Fibroblast of skin of right quadriceps (primary cell): ENCODE measurements around the gene SAMD8.
"Not testable (repeated sequence)": the region's sequence is repeated elsewhere in the genome, so short reads cannot be mapped to it uniquely, and the experiment has no call there.

ENCODE experiments used
- DNase-seq: peaks from one replicate; pipeline ENCODE4 v3.0.0-alpha.2; 2013

Gene SAMD8

DNA sequence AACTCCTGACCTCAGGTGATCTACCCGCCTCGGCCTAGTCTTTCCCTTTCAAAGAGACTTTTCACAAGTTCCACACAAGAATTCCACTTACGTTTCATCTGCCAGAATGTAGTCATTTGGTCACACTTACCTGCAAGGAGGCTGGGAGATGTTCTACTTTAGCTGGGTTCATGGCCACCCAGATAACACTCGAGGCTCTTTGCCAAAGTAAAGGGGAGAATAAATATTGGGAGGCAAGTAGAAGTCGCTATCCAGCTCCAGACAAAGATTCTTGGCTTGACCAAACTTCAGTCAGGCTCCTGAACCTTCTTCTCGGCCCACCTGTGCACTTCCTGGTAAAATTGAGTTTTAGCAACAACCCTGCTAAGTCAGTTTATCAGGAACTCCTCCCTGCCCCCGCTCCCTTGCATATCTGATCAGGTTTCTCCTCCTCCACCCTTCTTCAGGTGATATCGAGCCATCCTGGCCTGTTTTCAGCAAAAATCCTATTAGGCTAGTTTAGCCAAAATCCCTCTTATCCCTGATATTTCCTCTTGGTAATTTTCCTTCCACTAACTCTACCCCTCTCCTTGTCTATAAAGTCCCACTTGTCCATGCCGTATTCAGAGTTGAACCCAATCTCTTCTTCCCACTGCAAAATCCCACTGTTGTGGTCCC is 25.1 kb upstream of the SAMD8 start:
- DNase-seq = no peak

DNA sequence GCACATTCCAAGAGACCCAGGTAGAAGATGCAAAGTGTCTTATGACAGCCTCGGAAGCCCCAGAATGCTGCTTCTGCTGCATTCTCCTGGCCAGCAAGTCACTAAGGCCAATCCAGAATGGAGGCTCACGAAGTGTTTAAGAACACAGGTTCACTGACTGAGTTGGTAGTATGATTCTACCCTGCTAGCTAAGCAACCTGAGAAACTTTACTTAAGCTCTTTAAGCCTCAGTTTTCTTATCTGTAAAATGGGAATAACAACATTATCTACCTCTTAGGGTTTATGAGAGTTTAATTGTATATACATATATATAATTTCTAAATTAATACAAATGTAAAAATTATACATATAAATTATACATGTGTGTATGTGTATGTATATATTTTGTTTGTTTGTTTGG is 22.8 kb upstream of the SAMD8 start:
- DNase-seq = no peak

DNA sequence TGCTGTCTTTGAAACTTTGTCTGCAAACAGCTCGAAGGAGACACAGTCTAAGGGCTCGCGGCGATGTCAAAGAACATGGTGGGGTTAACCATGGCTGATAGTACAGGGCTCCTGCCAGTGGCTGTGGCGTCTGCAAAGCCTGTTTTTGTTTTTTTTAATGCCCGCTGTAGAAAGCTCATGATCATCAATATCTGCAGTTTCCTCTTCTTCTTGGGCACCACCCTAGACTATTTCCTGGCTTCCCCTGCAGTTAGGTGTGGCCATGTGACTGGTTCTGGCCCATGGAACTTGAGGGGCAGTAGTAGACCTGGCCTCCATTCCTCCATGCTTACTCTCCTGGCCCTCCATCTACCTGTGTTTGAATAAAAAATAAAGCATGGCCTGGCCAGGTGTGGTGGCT is 21.8 kb upstream of the SAMD8 start:
- no peak for DNase-seq

DNA sequence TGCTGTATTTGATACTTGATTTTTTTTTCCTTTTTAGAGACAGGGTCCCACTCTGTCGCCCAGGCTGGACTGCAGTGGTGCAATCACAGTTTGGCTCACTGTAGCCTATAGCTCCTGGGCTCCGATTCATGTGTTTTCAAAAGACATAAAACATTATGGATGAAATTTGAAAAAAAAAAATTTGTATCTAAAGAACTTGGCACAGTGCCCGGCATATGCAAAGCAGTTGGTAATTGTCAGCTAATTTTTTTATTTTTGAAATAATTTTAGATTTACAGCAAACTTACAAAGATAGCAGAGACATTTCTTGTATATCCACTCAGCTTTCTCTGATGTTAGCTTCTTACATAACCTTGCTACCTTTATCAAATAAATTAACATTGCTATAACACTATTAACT is 20.3 kb upstream of the SAMD8 start:
- no peak for DNase-seq

DNA sequence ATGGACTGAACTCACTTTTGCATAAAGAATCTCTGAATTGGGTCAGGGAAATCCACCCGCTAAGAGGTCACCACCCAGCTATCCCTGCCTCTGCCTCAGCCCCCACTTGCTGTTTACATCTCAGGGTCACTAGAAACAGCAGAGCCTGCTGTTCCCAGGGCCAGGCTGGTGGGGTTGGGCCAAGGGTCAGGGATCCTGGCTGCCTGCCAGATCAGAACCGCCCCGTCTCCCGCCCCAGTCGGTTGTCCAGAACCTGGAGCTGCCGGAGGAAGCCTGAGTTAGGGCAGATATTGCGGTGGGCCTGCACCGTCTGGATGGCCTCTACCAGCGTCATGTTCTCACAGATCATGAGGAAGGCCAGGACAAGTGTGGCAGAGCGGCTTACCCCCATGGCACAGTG is 17.0 kb upstream of the SAMD8 start:
- no peak for DNase-seq

DNA sequence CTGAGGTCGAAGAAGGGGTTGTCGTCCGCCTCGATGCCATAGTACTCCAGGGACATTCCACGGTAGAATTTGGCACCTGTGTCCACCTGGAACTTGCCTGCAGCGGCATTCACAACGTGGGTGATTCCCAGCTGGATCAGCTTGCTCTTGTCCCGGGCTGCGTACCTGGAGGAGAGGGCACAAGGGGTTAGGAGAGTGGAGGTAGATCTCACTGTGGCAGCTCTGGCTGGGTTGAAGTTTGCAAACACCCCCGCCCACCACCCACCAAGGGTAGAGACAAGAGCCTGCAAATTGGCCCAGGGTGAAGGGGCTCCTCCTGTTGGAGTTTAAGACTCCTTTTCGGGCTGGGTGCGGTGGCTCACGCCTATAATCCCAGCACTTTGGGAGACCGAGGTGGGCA is 15.8 kb upstream of the SAMD8 start:
- DNase-seq = no peak

DNA sequence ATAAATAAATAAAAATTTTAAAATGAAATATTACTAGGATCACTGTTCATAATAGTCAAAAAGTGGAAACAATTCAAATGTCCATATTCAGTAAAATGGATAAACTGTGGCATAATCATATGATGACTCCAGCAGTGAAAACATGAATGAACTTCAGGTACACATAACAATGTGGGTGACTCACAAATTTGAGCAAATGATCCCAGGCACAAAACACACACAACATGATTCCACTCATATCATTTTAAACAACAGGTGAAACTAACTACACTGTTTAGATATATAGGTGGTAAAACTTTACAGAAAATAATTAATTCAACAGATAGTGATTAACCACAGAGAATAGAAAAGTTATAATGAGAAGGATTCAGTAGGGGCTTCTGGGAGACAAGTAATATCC is 14.7 kb upstream of the SAMD8 start:
- DNase-seq = no peak

DNA sequence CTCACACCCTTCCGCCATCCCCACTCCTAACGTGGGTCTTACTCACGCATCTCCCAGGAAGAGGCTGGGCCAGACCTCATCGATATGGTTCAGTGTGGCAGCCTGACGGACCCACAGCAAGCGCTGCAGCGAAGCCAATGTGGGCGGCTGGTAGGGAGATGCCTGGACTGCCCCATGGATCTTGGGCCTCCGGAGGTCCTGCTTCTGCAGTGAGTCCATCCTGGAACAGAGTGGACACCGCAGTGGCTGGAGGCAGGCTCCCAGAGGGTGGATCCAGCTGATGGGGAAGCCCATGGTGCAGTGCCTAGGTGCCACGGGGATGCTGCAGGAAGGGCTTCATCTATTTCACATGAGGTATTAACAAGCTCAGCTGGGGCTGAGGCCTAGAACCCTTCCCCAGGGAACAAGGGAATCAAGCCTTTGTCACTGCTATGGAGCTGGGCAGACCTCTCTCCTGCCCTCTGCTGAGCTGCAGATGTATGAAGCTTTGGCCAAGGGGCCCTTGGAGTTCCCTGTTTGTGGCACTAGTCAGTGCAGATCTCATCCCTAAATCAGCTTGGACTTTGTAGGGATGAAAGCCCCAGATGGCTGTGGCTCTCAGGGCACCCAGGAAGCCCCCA is 13.7 kb upstream of the SAMD8 start:
- peak; percentile 22 for DNase-seq

DNA sequence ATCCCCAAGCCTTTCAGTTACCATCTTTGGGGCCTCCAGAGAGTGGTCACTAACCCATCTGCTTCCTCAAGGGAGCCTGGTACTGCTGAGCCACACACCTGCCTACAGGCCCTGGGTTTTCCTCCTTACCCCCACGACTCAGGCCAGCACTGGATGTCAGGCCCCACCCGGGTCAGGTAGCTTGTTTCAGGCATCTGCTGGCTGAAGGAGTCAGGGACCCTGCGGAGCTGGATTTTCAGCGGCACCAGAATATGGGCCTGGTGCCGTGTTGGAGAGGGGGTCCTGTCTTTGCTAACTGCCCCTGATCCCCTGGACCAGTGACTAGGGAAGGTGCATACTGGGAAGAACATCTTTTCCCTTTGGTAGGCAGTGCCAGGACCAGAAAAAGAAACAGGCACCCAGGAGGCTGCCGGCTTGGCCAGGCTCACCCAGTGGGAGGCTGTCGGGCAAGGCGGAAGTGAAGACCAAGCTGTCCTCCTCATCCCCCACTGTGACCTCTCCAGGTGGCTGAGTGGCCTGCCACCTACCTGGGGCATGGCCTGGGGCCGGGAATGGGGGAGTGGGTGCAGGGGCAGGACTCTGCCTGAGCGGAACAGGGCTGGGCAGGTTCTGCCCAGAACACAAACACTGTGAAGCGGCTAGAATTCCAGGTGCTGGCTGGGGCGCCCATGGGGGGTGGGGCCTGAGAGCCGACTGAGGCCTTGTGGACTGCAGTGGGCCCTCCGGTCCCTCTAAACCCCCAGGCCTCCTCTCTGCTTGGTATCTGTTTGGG is 12.4 kb upstream of the SAMD8 start:
- DNase-seq = no peak

DNA sequence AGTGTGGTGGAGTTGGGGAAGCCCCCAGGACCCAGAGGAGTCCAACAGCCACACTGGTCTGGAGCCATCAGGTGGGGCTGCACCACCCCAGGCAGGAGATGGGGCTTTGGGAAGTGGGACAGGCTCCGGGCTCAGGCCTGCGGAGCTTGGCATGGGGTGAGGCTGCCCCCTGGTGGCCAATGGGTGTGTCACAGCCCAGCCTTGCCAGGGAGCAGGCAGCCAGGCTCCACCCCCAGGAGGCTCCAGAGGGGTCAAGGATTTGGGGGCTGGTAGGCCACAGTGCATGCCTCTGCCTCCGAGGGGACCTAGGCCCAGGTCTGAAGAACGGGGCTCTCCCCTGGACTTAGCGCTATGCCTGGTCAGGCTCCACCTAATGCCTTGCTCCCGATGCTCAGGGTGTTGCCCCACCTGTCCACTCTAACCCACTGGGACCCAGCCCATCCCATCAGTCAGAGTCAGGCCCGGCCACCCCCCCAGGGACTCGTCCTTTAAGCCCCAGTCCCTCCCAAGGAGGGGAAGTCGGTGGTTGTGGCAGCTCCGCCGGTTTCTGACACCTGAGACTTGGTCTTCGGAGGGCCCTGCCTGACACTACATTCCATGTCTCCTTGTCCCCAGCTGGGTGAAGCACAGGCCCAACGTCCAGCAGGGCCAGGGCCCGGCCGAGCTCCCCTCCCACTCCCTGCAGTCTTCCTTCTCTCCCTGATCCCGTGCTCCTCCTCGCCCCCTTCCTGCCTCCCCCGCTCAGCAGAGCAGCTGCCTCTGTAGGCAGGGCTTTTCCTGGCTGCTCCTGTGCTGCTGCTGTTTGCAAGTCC is 11.3 kb upstream of the SAMD8 start:
- peak; percentile 57 for DNase-seq

DNA sequence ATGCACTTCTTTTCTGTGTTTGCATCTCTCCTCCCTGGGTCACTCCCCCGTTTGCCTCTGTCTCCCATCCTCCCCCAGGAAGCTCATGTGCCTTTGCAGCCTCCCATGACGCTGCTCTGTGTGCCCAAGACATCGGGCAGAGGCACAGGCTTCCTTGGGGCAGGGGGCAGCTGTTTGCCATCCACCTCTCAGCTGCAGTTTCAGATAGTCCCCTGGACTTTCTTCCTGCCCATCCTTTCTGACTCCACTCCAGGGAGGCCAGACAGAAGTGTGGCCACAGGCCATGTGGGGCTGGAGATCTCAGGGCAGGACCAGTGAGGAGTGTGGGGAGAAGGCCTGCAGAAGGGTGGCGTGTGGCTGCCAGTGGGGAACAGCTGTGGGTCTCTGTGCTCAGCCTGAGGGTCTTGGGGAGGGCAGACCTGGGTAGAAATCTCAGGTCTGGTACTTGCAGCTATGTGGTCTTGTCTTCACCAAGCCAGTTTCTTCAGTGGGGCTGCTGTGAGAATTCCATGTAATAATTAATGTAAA is 10.6 kb upstream of the SAMD8 start:
- DNase-seq = no peak

DNA sequence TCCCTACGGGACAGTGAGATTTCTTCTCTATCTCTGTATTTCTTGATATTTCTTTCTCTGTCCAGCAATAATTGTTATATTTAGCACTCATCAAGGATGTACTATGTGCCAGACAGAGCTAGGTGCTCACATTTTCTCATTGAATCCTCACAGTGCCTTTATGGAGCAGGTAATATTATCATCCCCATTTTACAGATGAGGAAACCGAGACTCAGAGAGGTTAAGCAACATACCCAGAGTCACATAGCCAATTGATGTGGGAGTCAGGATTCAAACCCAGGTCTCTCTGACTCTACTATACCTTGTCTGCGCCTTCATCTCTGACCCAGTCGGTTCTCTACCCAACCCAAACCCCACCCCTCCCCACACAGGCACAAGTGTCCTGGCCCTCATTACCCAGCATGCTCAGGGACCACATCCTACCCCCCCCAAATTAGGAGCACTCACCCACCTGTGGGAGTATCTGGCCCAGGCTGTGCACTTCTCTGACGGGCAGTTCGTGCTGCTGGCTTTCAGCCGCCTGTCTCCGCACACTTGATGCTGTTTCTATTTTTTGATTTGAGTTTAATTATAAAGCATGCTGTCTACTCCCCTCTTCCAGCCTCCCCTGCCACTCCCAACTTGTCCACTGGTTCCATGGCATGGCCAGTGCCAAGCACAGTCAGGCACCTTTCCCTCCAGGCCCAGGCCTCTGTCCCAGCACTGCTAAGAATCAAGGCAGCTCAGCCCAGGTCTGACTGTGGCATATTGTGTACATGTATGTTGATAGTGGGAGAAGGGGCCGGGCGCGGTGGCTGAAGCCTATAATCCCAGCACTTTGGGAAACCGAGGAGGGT is 9.8 kb upstream of the SAMD8 start:
- DNase-seq = no peak

DNA sequence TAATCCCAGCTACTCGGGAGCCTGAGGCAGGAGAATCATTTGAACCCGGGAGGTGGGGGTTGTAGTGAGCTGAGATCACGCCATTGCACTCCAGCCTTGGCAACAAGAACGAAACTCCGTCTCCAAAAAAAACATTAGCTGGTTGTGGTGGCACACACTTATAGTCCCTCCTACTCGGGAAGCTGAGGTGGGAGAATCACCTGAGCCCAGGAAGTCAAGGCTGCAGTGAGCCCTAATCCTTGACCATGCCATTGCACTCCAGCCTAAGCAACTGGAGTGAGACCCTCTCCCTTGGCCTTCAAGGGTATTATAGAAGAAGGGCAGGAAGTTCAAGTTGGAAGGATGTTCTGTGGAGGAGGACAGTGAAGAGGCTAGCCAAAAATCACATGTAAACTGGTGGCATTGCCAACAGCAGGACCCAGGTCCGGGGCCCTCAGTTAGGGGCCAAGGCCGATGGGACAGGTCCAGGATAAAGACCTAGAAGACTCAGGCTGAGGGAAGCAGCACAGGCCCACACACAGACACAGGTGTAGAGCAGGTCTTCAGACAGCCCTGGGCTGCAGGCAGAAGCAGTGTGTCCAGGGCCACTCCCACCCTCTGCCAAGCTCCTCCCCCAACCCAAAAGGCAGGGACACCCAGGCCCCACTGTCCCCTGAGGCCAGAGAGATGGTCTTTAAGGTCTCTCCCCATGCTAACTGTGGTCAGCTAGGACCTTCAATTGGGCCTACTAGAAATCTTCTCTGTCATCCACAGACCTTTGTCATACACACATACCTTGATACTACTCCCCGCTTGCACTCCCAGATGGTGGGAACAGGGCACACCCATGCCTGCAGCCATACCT is 8.4 kb upstream of the SAMD8 start:
- DNase-seq = no peak

DNA sequence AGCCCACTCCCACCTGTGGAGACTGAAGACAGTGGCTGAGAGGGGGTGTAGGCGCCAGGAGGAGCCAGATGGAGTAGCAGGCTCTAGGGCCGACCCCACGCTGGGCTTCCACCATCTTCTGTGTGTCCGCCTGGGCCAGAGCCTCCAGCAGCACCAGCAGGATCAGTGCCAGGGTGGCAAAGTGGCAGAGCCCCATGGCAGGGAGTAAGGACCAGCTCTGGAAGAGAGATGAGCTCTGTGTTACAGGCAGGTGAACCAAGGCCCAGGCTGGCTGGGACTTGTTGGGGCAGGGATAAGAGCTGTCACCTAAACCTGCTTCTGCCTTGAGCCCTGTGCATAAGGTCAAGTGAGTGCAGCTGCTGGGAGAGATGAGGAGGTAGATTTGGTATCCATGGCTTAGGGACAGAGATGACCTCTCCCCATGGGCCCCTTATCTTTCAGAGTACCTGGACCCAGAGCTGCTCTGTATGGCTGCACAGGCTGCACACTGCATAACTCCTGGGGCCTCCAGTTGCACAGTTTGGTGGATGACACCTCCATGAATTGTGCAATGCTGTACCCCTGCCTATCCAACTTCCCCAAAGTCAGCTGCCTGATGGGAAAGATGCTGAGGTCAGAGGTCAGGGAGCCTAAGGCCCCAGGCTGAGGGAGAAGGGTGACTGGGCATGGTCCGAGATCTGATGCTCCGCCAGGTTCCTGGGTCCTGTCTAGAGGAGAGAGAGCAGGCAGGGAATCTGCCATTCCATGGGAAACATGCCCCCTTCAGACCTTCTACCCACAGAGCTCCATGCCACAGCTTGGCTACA is 7.4 kb upstream of the SAMD8 start:
- no peak for DNase-seq

DNA sequence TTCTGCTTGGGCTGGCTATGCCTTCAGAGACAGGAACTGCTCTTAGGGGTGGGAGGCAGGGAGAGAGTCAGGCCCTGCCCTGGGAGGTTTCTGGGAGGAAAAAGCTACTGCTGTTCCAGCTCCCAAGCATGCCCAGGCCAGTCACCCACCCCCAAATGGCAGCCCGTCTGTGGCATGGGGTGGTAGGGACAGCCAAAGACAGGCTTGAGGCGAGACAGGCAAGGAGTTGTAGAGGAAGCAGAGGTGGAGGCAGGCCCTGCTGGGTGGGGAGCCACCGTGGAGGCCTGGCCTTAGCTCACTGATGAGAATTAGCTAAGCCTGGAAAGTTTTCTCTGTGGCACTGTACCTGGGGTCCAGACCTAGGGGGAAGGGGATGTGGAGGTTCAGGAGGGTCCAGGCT is 6.6 kb upstream of the SAMD8 start:
- no peak for DNase-seq

DNA sequence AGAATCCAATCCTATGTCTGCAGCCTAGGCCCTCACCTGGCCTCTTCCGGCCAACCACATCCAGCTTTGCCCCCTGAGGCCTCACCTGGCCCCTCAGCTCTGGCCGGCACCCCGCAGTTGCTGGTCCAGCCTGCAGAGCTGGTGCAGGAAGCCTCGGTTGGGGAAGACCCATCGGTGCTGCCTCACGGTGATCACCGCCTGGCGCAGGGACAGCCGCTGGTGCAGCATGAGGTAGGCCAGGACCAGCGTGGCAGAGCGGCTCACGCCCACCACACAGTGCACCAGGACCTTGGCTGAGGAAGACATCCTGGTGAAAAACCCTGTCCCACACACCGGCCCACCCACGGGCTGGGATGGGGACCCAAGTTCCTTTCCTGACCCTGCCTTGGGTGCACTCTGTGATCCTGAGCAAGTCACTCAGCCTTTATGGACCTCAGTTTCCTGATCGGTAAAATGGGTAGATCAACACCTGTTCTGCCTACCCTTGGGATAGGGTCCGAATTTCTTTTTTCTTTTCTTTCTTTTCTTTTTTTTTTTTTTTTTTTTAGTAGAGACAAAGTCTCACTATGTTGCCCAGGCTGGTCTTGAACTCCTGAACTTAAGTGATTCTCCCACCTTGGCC is 5.8 kb upstream of the SAMD8 start:
- DNase-seq = no peak

DNA sequence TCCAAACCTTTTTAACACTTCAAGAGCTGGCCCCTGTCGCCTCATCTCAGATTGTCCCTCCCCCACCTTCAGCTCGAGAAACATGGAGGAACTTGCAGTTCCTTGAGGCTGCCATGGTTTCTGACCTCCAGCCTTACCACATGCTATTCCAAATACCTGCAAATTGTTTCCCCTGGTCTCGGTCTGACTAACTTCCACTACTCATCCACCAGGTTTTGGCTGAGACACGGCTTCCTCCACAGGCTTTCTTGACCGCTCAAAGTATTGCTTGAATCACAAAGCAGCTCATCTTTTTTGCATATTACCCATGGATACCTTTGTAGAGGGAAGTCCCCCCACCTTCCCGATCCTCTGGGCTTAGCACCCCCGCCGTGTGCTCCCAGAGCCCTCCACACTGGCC is 5.2 kb upstream of the SAMD8 start:
- DNase-seq = no peak

DNA sequence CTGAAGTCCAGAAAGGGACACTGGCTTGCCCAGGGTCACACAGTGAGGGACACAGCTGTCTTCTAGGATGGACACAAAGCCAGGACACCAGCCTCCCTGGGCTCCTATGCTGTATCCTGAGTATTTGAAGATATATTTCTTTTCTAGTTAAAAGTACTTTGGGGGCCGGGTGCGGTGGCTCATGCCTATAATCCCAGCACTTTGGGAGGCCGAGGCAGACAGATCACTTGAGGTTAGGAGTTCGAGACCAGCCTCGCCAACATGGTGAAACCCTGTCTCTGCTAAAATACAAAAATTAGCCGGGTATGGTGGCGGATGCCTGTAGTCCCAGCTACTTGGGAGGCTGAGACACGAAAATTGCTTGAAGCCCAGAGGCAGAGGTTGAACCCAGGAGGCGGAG is 4.6 kb upstream of the SAMD8 start:
- DNase-seq = not testable (repeated sequence)

DNA sequence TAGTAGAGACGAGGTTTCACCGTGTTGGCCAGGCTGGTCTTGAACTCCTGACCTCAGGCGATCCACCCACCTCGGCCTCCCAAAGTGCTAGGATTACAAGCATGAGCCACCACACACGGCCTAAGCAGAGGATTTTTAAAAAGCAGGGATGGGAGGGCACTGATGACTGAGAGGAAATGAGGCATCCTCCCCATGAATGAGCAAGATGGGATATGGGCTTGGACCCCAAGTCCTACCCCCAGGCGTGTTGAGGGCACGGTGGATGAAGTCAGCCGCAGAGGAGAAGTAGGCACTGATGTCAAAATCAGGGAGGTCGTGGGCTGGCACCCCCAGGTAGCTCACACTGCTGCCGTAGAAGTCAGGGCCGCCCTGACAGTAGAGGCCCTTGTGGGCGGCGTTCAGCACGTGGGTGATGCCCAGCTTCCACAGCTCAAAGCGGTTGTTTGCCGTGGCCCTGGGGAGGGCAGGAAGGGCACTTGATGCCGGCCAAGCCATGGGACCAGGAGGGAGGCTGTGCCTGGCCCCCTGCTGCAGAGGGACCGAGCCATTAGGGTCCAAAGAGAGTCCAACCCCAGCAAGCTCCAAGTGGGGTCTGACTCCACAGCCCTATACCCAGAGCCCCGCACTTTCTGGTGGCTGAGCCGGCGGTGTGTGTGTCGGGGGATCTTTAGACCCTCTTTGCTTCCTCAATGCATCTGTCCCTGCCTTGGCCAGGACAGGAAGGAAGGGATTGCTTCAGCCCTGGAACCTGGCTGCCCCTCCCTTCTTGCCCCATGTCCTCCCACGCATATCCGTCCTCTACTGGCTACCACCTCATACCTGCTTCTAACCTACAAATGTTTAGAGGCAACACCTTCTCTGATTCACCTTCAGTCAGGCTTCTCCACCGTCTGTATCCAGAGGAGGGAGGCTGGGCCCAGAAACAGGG is 3.4 kb upstream of the SAMD8 start:
- no peak for DNase-seq
